Activated CD4-positive, alpha-beta T cell treated with anti-CD3 and anti-CD28 coated beads, Interleukin-2, amount 50 U/mL, for 1 hour (primary cell): ENCODE results near the gene AFG1L.

ENCODE experiments used
- DNase-seq: peaks from one replicate; pipeline ENCODE4 v3.0.0-alpha.2; 2020

Gene AFG1L

DNA sequence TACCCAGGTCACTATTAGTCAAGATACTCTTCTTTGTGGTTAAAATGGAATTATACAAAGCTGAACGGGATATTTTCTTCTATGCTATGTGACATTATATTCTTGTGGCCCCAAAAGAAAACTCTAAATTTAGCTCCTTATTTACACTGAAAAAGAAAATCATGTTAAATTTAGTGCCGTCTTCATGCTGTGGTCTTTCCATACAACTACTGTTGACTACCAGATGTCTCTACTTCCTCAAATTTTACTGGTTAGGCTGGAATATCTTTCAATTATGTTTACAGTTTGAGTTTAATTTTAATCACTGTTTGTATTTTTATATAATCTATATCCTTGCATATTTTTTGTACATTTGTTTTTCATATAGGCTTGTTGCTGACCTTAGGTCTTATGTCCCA lies 170.2 kb downstream of the AFG1L start:
- no peak for DNase-seq

- DNase-seq, result no peak
Measured at GRCh38 chr6:108468346-108468745, 173.5 kb downstream of the AFG1L start.

DNA sequence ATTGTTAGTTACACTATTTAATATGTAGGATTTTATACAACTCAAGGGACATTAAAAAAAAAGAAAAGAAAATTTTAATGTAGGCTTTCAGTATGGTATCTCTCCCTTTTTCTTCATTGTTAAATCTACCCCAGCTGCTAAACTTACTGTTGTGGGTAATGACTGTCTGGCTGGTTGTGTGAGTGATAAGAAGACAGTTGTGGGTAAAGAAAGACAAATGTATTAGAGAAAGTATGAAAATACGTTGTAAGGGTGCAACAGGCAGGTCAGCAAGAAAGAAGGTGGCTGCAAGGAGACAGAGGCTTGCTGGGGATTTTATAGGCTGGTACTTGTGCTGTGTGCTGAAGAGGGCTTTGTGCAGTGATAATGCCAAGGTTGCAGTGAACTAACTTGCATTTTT lies 174.5 kb downstream of the AFG1L start:
- no peak for DNase-seq

- no peak for DNase-seq
Measured at GRCh38 chr6:108473197-108473596, 178.3 kb downstream of the AFG1L start.

DNA sequence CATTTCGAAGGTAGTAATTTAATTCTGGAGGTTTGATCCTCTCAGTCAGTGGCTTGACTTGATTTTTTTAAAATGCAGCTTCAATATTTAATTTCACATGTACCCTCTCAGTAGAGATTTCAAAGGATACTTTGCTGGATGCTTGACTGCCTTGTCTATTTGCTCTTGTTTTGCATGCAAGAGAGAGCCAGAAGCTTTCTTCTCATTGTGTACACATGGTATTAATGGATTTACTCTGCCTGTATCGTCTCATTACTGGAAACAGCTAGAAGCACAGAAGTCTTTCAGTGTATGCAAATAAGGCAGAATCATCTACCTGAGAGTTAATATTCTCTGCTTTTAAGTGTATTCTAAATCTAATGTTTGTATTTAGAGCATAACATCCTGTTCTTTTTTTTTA lies 181.5 kb downstream of the AFG1L start:
- DNase-seq, result no peak

DNA sequence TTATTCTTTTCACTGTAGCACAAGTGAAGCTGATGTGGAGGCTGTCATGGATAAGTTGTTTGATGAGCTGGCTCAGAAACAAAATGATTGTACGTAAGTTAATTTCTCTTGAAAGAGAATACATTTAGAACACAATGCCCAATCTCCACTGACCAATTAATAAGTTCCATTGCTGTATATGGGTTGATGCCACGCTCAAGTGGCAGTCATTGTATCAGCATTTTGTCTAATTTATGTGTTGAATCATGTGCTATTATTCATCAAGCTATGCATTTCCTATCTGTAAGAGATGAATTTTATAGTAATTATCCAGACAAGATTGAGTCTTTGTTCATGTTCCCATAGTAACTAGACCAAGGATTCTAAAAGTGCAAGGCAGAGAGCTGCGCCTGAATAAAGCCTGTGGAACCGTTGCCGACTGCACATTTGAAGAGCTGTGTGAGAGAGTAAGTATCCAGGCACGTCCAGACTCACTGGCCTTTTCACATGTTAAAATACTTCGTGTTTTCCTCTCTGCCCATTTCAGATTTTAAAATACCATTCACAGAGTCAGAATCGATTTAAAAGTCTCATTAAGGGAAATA lies 182.1 kb downstream of the AFG1L start:
- DNase-seq, result no peak

DNA sequence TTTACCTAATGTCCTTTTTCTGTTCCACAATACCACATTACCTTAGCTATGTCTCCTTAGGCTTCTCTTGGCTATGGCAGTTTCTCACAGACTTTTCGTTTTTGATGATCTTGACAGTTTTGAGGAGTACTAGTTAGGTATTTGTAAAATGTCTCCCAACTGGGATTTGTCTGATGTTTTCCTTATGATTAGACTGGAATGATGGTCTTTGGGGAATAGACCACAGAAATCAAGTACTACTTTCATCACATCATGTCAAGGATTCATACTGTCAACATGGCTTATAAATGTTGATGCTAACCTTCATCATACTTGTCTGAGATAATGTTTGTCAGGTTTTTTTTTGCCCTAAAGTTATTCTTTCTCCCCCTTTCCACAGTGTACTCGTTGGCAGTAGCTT lies 187.7 kb downstream of the AFG1L start:
- DNase-seq, result no peak

- no peak for DNase-seq
Measured at GRCh38 chr6:108484016-108484415, 189.2 kb downstream of the AFG1L start.

- DNase-seq, result no peak
Measured at GRCh38 chr6:108489699-108490098, 194.8 kb downstream of the AFG1L start.

DNA sequence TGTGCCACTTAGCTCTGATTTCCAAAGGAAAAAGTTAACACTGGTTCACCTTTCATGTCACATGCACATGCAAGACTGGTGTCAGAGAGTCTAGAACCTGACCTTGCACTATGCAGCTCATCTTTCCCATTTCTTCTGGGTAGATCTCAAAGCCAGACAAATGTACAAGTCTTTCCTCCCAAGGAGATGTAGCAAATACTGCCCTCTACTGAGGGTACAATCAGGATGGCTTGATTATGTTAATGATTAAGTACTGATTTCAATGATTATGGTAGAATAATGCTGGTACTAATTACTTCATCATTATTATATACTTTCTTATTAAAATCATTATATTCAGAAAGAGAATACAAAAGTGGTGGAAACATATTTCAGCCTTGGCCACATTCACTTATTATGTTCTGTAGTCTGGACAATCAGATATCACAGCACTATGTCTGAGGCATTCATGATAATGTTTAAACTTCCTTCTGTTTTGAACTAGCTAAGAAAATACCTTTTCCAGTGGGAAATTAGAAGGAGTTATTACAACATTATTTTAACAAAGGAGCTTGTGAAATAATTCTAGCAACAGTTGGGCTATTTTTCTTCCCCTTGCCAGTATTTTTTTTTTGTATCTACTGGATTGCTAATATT lies 197.4 kb downstream of the AFG1L start:
- no peak for DNase-seq

GRCh38 chr6:108494434-108494833 lies 199.6 kb downstream of the AFG1L start:
- DNase-seq, result no peak

GRCh38 chr6:108497883-108498282 lies 203.0 kb downstream of the AFG1L start:
- no peak for DNase-seq

GRCh38 chr6:108501559-108501958 lies 206.7 kb downstream of the AFG1L start:
- no peak for DNase-seq

GRCh38 chr6:108502832-108503231 lies 208.0 kb downstream of the AFG1L start:
- no peak for DNase-seq

GRCh38 chr6:108507316-108507715 lies 212.5 kb downstream of the AFG1L start:
- DNase-seq, result no peak

- no peak for DNase-seq
Measured at GRCh38 chr6:108510461-108511319, 215.8 kb downstream of the AFG1L start.

DNA sequence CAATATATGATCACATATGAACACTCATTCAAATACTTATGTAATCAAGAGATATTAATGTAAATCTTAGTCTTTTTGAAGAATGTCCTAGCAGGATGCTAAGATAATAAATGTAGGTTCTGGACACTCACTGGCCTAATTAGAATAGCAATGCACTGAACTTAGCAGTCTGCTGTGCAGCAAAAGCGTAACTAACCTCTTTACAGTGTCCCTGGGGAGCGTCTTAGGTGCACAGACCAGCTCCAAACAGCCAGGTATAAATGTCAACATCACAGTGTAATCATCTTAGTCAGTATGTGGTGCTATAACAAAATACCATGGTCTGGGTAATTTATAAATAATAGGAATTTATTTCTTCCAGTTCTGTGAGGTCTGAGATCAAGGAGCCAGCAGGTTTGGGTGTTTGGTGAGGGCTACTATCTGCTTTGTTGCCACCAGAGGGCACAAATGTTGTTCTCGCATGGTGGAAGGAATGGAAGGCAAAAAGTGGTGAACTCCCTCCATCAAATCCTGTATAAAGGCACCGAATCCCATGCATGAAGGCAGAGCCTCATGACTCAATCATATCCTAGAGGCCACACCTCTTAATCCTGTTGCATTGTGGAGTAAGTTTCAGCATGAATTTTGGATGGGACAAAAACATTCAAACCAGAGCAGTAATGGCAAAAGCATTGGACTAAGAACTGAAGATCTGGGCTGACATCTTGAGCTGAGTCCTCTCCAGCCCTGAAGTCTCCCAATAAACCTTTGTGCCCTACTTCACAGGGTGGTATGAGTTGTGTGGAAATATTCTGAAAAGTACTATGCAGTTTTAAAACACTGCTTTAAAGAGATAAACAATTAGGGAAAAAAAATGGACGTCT lies 224.1 kb downstream of the AFG1L start:
- no peak for DNase-seq

GRCh38 chr6:108521616-108522107 lies 226.8 kb downstream of the AFG1L start:
- no peak for DNase-seq

DNA sequence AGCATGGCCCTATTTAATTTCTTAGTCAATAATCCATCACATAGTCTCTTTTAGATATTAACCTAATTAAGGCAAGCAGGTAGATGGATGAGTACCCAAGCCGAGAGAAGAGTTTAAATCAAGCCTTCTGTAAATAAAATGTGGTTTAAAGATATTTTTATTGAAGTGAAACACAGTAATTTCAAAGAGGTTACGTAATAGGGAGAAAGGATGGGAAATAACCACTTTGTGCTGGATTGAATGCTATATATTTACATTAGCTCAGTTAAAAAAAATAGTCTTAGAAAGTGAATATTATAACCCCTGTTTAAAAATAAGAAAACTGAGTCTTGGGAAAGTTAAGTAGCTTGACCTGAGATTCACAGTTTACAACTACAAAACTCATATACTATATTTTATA lies 228.8 kb downstream of the AFG1L start:
- DNase-seq, result no peak

- DNase-seq, result no peak
Measured at GRCh38 chr6:108524528-108525248, 229.8 kb downstream of the AFG1L start.

GRCh38 chr6:108526739-108527174 lies 231.9 kb downstream of the AFG1L start:
- no peak for DNase-seq

DNA sequence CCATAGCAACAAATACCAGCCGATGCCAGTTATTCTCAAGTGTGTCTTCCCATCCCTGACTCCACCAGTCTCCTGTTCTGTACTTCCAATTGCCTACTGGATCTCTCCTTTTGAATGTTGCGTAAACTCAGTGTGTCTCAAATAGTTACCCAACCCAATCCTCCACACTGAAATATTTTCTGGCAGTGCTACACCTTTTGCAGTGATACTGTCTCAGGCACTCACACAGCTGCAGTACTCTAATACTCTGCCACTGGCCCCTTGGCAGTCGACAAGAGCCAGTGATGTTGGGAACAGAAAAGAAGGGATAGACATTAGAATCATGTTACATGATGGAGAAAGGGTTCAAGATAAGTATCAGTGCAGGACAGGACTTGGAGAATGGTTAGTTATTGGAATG lies 234.0 kb downstream of the AFG1L start:
- DNase-seq, result no peak
